ENCODE results near the gene IL5. TPM values are rescaled to one million over a fixed set of nuclear protein-coding genes. Genes with fewer than 3 reads are reported as not detected.
A peak's percentile ranks its signal among the peaks of the same experiment; 100 is the strongest.

IL5 gene
- total and polyA plus RNA-seq, 2 experiments from 2014 or later, result not detected

- Histone ChIP-seq H3K4me1 (ENCODE audit: insufficient read depth) (no peaks in the 10 kb centered on the region), H3K9me2 (ENCODE audit: insufficient read depth) (no peaks in the 10 kb centered on the region), H3K4me3 (no peak overlapping the region), H3K79me2 (replicated peaks; ENCODE audit: insufficient read depth) (no peaks in the 10 kb centered on the region), H2AFZ (no peak overlapping the region), H3K36me3 (ENCODE audit: insufficient read depth) (no peaks in the 10 kb centered on the region), H3K4me2 (no peak overlapping the region), H3K27ac (ENCODE audit: low read depth) (no peak overlapping the region), H4K20me1 (replicated peaks; ENCODE audit: insufficient read depth) (no peaks in the 10 kb centered on the region), H3K27me3 (ENCODE audit: insufficient read depth) (no peaks in the 10 kb centered on the region), H3F3A (replicated peaks; ENCODE audit: low read depth) (no peaks in the 10 kb centered on the region)
- ATAC-seq (no peak), DNase-seq (ENCODE audit: low spot score) (no peak)
- Mint-ChIP-seq H3K27me3 (ENCODE audit: insufficient read depth, low read depth, poor library complexity) (no peaks in the 10 kb centered on the region), H3K27ac (no peak overlapping the region), H3K4me1 (no peaks in the 10 kb centered on the region), H3K9me3 (peaks cover 25% of the 10 kb centered on the region; the same call in 2 of the 3 replicates), H3K4me3 (no peak overlapping the region), H3K36me3 (ENCODE audit: low read depth) (peaks cover 22% of the 10 kb centered on the region)
- TF ChIP-seq POLR2AphosphoS5 (IDR thresholded peaks at IDR 0.05; ENCODE audit: low read depth) (no peak), EZH2phosphoT487 (IDR thresholded peaks at IDR 0.05; ENCODE audit: unreplicated experiment) (no peak), NANOG (IDR thresholded peaks at IDR 0.05; ENCODE audit: borderline replicate concordance) (no peak), CTCF (conservative IDR thresholded peaks at IDR 0.05; ENCODE audit: low read depth in 2 of 2) (no peak)
Observed at GRCh38 chr5:132510076-132510475, 33.2 kb downstream of the IL5 start.

GRCh38 chr5:132506094-132506692, 37.1 kb downstream of the IL5 start:
- Mint-ChIP-seq H3K4me3 (no peak overlapping the region), H3K9me3 (no peaks in the 10 kb centered on the region; the same call in 2 of the 3 replicates), H3K36me3 (ENCODE audit: low read depth) (no peaks in the 10 kb centered on the region; the same call in 2 of the 3 replicates), H3K4me1 (0 out of 3 replicates have a peak, but pooled peaks cover 2% of the 10 kb centered on the region), H3K27me3 (ENCODE audit: insufficient read depth, low read depth, poor library complexity) (no peaks in the 10 kb centered on the region), H3K27ac (no peak overlapping the region)
- no peaks in the 10 kb centered on the region for H3K9me2 ChIP-seq (ENCODE audit: insufficient read depth)
- H3K79me2 ChIP-seq (replicated peaks; ENCODE audit: insufficient read depth), result no peaks in the 10 kb centered on the region
- H3K36me3 ChIP-seq (ENCODE audit: insufficient read depth), result no peaks in the 10 kb centered on the region
- peak; percentile 60 for DNase-seq (ENCODE audit: low spot score)
- no peaks in the 10 kb centered on the region for H3K4me1 ChIP-seq (ENCODE audit: insufficient read depth)
- H3K27me3 ChIP-seq (ENCODE audit: insufficient read depth), result no peaks in the 10 kb centered on the region
- no peak overlapping the region for H2AFZ ChIP-seq
- H3K4me2 ChIP-seq, result no peak overlapping the region
- no peak overlapping the region for H3K4me3 ChIP-seq
- H3F3A ChIP-seq (replicated peaks; ENCODE audit: low read depth), result no peaks in the 10 kb centered on the region
- H4K20me1 ChIP-seq (replicated peaks; ENCODE audit: insufficient read depth), result no peaks in the 10 kb centered on the region
- no peak overlapping the region for H3K27ac ChIP-seq (ENCODE audit: low read depth)
- peak; percentile 66 for ATAC-seq
- TF ChIP-seq CTCF (conservative IDR thresholded peaks at IDR 0.05; ENCODE audit: low read depth in 2 of 2), result peak; percentile 59 to 68
- no peak for TF ChIP-seq JUNB (IDR thresholded peaks at IDR 0.05; ENCODE audit: unreplicated experiment)

GRCh38 chr5:132505641-132506040, 37.7 kb downstream of the IL5 start:
- no peak overlapping the region for H2AFZ ChIP-seq
- H3K79me2 ChIP-seq (replicated peaks; ENCODE audit: insufficient read depth), result no peaks in the 10 kb centered on the region
- TF ChIP-seq CTCF (conservative IDR thresholded peaks at IDR 0.05; ENCODE audit: low read depth in 2 of 2), result no peak
- TF ChIP-seq ZNF114 (CRISPR knock-in tag; IDR thresholded peaks at IDR 0.05), result no peak
- H3F3A ChIP-seq (replicated peaks; ENCODE audit: low read depth), result no peaks in the 10 kb centered on the region
- H3K36me3 ChIP-seq (ENCODE audit: insufficient read depth), result no peaks in the 10 kb centered on the region
- H3K27me3 ChIP-seq (ENCODE audit: insufficient read depth), result no peaks in the 10 kb centered on the region
- H3K9me3 Mint-ChIP-seq, result no peaks in the 10 kb centered on the region
- H3K9me2 ChIP-seq (ENCODE audit: insufficient read depth), result no peaks in the 10 kb centered on the region
- DNase-seq (ENCODE audit: low spot score), result no peak
- H3K27ac Mint-ChIP-seq, result no peak overlapping the region
- ATAC-seq, result no peak
- H3K4me1 Mint-ChIP-seq, result 0 out of 3 replicates have a peak, but pooled peaks cover 2% of the 10 kb centered on the region
- H3K4me3 Mint-ChIP-seq, result no peak overlapping the region
- H4K20me1 ChIP-seq (replicated peaks; ENCODE audit: insufficient read depth), result no peaks in the 10 kb centered on the region
- no peaks in the 10 kb centered on the region; the same call in 2 of the 3 replicates for H3K36me3 Mint-ChIP-seq (ENCODE audit: low read depth)
- no peaks in the 10 kb centered on the region for H3K27me3 Mint-ChIP-seq (ENCODE audit: insufficient read depth, low read depth, poor library complexity)
- H3K27ac ChIP-seq (ENCODE audit: low read depth), result no peak overlapping the region
- no peaks in the 10 kb centered on the region for H3K4me1 ChIP-seq (ENCODE audit: insufficient read depth)
- no peak overlapping the region for H3K4me3 ChIP-seq
- no peak overlapping the region for H3K4me2 ChIP-seq
